B cell (primary cell): ENCODE data around the gene STX10. TPM values are rescaled to one million over a fixed set of nuclear protein-coding genes. Genes with fewer than 3 reads are reported as not detected.

Experiments used
- ATAC-seq: fragments of 200-7000 bp; cut with Tn5 transposase; one replicate; pipeline ENCODE4 v1.10.0; 2021; ENCODE audit warnings: low read depth, mild to moderate bottlenecking, moderate number of reproducible peaks, moderate library complexity
- CTCF ChIA-PET: fragments of 350-600 bp; sonication (Branson Sonifier 250); formaldehyde crosslinking; loops from one replicate; lab custom pipeline; 2021; ENCODE audit warnings: antibody characterized with exemption, inconsistent platforms; lab: Charles Lee
- POLR2A ChIA-PET: fragments of 350-600 bp; sonication (Branson Sonifier 250); formaldehyde crosslinking; loops from one replicate; lab custom pipeline; 2021; ENCODE audit warnings: antibody characterized with exemption; lab: Charles Lee
- DNase-seq: peaks from one replicate; pipeline ENCODE4 v3.0.0; 2013
- H2AFZ ChIP-seq: 2 replicates; pipeline ENCODE4 v1.6.1; 2012; ENCODE audit warnings: mild to moderate bottlenecking, low read depth, low read length; ENCODE audit not compliant: insufficient read depth, poor library complexity, severe bottlenecking
- H3K27ac ChIP-seq, 2 donors: 1 replicate in 1 of 2; 2 replicates in 1 of 2; pipeline ENCODE4 v1.5.1; 2012 to 2013; ENCODE audit warnings: low read length in 2 of 2, mild to moderate bottlenecking in 2 of 2, moderate library complexity in 1 of 2
- H3K27me3 ChIP-seq, 4 experiments: fragments of 200-600 bp in 1 of 4; sonication (generic) in 1 of 4; replicated peaks in 1 of 4; 1 replicate in 2 of 4; 2 replicates in 2 of 4; pipeline versions ENCODE4 v1.6.1 to v1.7.0; 2013 to 2016; ENCODE audit warnings: low read length in 3 of 4, mild to moderate bottlenecking in 2 of 4, mixed read lengths in 1 of 4, moderate library complexity in 1 of 4; ENCODE audit not compliant: insufficient read depth in 4 of 4, control insufficient read depth in 3 of 4; ENCODE audit errors: control extremely low read depth in 1 of 4
- H3K36me3 ChIP-seq, 2 experiments: replicated peaks in 1 of 2; 1 replicate in 1 of 2; 2 replicates in 1 of 2; pipeline versions ENCODE4 v1.6.1 to v1.7.1; 2013; ENCODE audit warnings: low read length in 1 of 2; ENCODE audit not compliant: insufficient read depth in 2 of 2, control insufficient read depth in 1 of 2; ENCODE audit errors: control extremely low read depth in 1 of 2, extremely low read depth in 1 of 2
- H3K4me1 ChIP-seq, 2 donors: fragments of 200-600 bp in 1 of 2; sonication (generic) in 1 of 2; 1 replicate in 1 of 2; 2 replicates in 1 of 2; pipeline versions ENCODE4 v1.5.1 to v1.6.1; 2013 to 2017; ENCODE audit warnings: low read length in 2 of 2; ENCODE audit not compliant: control insufficient read depth in 2 of 2, insufficient read depth in 2 of 2
- H3K4me2 ChIP-seq: replicated peaks from 2 replicates; pipeline ENCODE3; 2012; ENCODE audit warnings: mild to moderate bottlenecking, low read depth, low read length; ENCODE audit not compliant: poor library complexity, severe bottlenecking
- H3K4me3 ChIP-seq, 5 experiments: fragments of 200-600 bp in 1 of 5; sonication (generic) in 1 of 5; 1 replicate in 3 of 5; 2 replicates in 2 of 5; pipeline versions ENCODE4 v1.5.1 to v1.7.0; 2011 to 2016; ENCODE audit warnings: low read length in 4 of 5, mild to moderate bottlenecking in 4 of 5, low read depth in 2 of 5, control low read depth in 1 of 5, moderate library complexity in 1 of 5; ENCODE audit not compliant: insufficient read depth in 1 of 5; ENCODE audit errors: control extremely low read depth in 1 of 5, extremely low read depth in 1 of 5
- H3K79me2 ChIP-seq: fragments of 200-600 bp; sonication (generic); one replicate; pipeline ENCODE4 v1.6.0; 2016; ENCODE audit warnings: low read length; ENCODE audit not compliant: control insufficient read depth, insufficient read depth
- H3K9ac ChIP-seq: fragments of 200-600 bp; sonication (generic); 2 replicates; pipeline ENCODE4 v1.6.1; 2017; ENCODE audit warnings: mild to moderate bottlenecking, low read length, moderate library complexity
- H3K9me3 ChIP-seq, 3 donors: one replicate each; pipeline versions ENCODE4 v1.6.1 to v1.7.1; 2013; ENCODE audit warnings: low read length in 2 of 3; ENCODE audit not compliant: control insufficient read depth in 2 of 3, insufficient read depth in 1 of 3; ENCODE audit errors: control extremely low read depth in 1 of 3
- H4K20me1 ChIP-seq: 2 replicates; pipeline ENCODE4 v1.6.0; 2012; ENCODE audit warnings: mild to moderate bottlenecking, low read length; ENCODE audit not compliant: insufficient read depth, control insufficient read depth, poor library complexity, severe bottlenecking
- H3K27ac Mint-ChIP-seq: one replicate; pipeline ENCODE4 v1.8.0; 2021; ENCODE audit warnings: mixed read lengths
- H3K27me3 Mint-ChIP-seq: one replicate; pipeline ENCODE4 v1.8.0; 2021; ENCODE audit warnings: mixed read lengths
- H3K4me1 Mint-ChIP-seq: one replicate; pipeline ENCODE4 v1.8.0; 2021; ENCODE audit warnings: mixed read lengths
- H3K4me3 Mint-ChIP-seq: one replicate; pipeline ENCODE4 v1.8.0; 2021; ENCODE audit warnings: mixed read lengths
- H3K9me3 Mint-ChIP-seq: one replicate; pipeline ENCODE4 v1.8.0; 2022; ENCODE audit warnings: mixed read lengths; ENCODE audit not compliant: insufficient read depth
- CTCF ChIP-seq: fragments of 200-600 bp; IDR thresholded peaks from one replicate; pipeline ENCODE4 v1.8.0; 2022; ENCODE audit warnings: antibody characterized with exemption, mild to moderate bottlenecking
- EZH2 ChIP-seq: IDR thresholded peaks from 2 replicates; pipeline ENCODE4 v1.6.1; 2012; ENCODE audit warnings: borderline replicate concordance, low read depth, mild to moderate bottlenecking, moderate library complexity, low read length; ENCODE audit not compliant: insufficient read depth, poor library complexity, severe bottlenecking
- WGBS: methylation state at CpG from one replicate; pipeline ENCODE4 v1.1.5; 2013; ENCODE audit warnings: missing lambda C conversion rate; ENCODE audit not compliant: insufficient coverage; 5-methylcytosine and 5-hydroxymethylcytosine counted together
- intact Hi-C: fragments of 100-400 bp; cut with micrococcal nuclease; formaldehyde crosslinking; loops from one replicate; pipeline ENCODE4 v1.10.0; 2022
- polyA plus RNA-seq: library from polyadenylated mRNA; depleted of rRNA; stranded (reverse); fragments of >200 nt; gene quantifications from 2 replicates; pipeline ENCODE4 v1.2.3, GENCODE V29; 2012
- total RNA-seq, 2 donors: library from RNA; stranded (reverse); fragments of 120-200 nt in 1 of 2; gene quantifications; 1 replicate in 1 of 2; 2 replicates in 1 of 2; pipeline versions ENCODE4 v1.2.3 to v1.2.4, GENCODE V29; 2013 to 2022

Gene STX10
- total and polyA plus RNA-seq, 2 donors (not counting 1 experiment from before 2014, with no cell fraction given), result 59.0 to 147 TPM

GRCh38 chr19:13104848-13105711 is 45.1 kb downstream of the STX10 start:
- no peaks in the 10 kb centered on the region for H3K27me3 Mint-ChIP-seq
- Histone ChIP-seq H3K36me3 (peaks cover under 1 to 35% of the 10 kb centered on the region in 2 experiments), H3K4me1 (peaks cover 33 to 62% of the 10 kb centered on the region in 2 donors), H3K4me2 (peak overlapping the region; percentile 99), H3K9me3 (peaks cover 0 to 4% (median 0%) of the 10 kb centered on the region in 3 donors), H2AFZ (peak overlapping the region; percentile 87), H4K20me1 (peaks cover 27% of the 10 kb centered on the region), H3K27me3 (no peaks in the 10 kb centered on the region), H3K79me2 (peaks cover 58% of the 10 kb centered on the region), H3K4me3 (peak overlapping the region; percentile 53 to 98 (median 65)), H3K9ac (peak overlapping the region; percentile 81), H3K27ac (peak overlapping the region; percentile 83 to 100)
- 12% methylated on average over 5 of the region's 29 CpGs for WGBS
- ATAC-seq (no peak), DNase-seq (peak; percentile 76)
- peaks cover 55% of the 10 kb centered on the region for H3K4me1 Mint-ChIP-seq
- POLR2A ChIA-PET, result interaction anchor here (0.5 to 3.9 kb wide), 18 partner anchors 8 to 643 kb away, joined by 3 to 107 read pairs (median 6); partner anchors contain the start of genes CALR, IER2, JUNB and NACC1
- H3K4me3 Mint-ChIP-seq, result peak overlapping the region; percentile 97
- H3K9me3 Mint-ChIP-seq, result no peaks in the 10 kb centered on the region
- peak overlapping the region; percentile 100 for H3K27ac Mint-ChIP-seq
- intact Hi-C loops, result loop anchor here (1.0 to 5.0 kb wide), 9 partner anchors 10 to 1277 kb away; partner anchors contain the start of genes ADGRE5, RFX1 and TRMT1
- TF ChIP-seq EZH2, result no peak
- peak; percentile 67 for TF ChIP-seq CTCF
- CTCF ChIA-PET, result interaction anchor here (0.7 to 5.6 kb wide), 20 partner anchors 8 to 325 kb away, joined by 3 to 108 read pairs (median 11); partner anchors contain the start of genes IER2, NACC1 and STX10
